ENCODE results near the gene POLQ. TPM values are rescaled to one million over a fixed set of nuclear protein-coding genes. Genes with fewer than 3 reads are reported as not detected.

The POLQ gene
- total RNA-seq, 1 donor from 2014 or later: 1.3 TPM

DNA sequence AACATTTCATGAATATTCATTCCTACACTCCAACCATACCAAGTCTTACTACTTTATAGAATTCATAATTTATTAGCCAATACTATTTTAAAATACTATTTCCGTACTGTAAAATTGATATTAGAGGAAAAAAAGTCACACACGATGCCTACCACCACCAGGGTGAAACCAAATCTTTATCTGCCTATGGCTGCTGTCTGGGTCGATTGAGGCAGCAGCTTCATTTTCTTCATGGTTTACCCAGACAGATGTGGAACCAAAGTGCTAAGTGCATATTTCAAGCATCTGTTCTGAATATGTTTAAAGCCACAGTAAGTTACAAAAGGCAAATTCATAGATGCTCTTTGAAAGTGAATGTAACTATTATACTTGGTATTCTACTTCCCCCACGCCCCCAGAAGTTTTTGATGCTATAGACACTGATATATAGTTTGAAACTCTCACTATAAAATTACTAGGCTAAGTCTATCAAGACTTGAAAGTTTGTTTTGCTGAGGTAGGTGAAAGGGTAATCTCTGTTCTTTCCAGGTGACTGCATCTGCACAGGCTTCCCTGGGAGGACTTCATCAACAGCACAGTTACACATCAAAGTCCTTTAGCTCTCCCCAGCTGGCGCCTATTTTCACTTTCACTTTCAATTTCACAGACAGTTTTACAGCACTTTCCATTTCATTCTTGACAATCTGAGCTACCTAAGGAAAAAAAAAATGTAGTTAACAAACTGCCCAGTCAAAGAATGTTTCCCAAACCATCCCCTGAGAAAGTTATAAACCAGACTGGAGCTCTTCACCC is 113.9 kb downstream of the POLQ start:
- H3K27me3 ChIP-seq (ENCODE audit: insufficient read depth, low read length): no peaks in the 10 kb centered on the region
- peaks cover 3% of the 10 kb centered on the region for H3K36me3 ChIP-seq (ENCODE audit: insufficient read depth, low read length)
- peak overlapping the region; percentile 45 for H2AFZ ChIP-seq (ENCODE audit: low read depth, low read length)
- Mint-ChIP-seq H3K27ac (ENCODE audit: unreplicated experiment) (no peak overlapping the region), H3K4me3 (ENCODE audit: unreplicated experiment) (no peak overlapping the region), H3K9me3 (ENCODE audit: unreplicated experiment) (no peaks in the 10 kb centered on the region), H3K36me3 (ENCODE audit: low read depth, unreplicated experiment) (no peaks in the 10 kb centered on the region), H3K4me1 (ENCODE audit: low read depth, unreplicated experiment) (peaks cover 4% of the 10 kb centered on the region), H3K27me3 (ENCODE audit: low read depth, unreplicated experiment) (no peaks in the 10 kb centered on the region)
- no peak for TF ChIP-seq EZH2 (IDR thresholded peaks at IDR 0.05; ENCODE audit: insufficient read depth, low read length)
- TF ChIP-seq, protein P1, sequence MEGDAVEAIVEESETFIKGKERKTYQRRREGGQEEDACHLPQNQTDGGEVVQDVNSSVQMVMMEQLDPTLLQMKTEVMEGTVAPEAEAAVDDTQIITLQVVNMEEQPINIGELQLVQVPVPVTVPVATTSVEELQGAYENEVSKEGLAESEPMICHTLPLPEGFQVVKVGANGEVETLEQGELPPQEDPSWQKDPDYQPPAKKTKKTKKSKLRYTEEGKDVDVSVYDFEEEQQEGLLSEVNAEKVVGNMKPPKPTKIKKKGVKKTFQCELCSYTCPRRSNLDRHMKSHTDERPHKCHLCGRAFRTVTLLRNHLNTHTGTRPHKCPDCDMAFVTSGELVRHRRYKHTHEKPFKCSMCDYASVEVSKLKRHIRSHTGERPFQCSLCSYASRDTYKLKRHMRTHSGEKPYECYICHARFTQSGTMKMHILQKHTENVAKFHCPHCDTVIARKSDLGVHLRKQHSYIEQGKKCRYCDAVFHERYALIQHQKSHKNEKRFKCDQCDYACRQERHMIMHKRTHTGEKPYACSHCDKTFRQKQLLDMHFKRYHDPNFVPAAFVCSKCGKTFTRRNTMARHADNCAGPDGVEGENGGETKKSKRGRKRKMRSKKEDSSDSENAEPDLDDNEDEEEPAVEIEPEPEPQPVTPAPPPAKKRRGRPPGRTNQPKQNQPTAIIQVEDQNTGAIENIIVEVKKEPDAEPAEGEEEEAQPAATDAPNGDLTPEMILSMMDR (IDR thresholded peaks at IDR 0.05; ENCODE audit: insufficient read depth, low read depth, low read length): no peak
- no peak overlapping the region for H3K4me3 ChIP-seq (ENCODE audit: insufficient read depth, low read depth, low read length)
- FAIRE-seq (no peak), DNase-seq (ENCODE audit: low read depth) (peak; percentile 29)
- no peaks in the 10 kb centered on the region for H4K20me1 ChIP-seq (ENCODE audit: insufficient read depth, low read length)
- peak overlapping the region; percentile 57 for H3K4me2 ChIP-seq (ENCODE audit: low read length)
- H3K9ac ChIP-seq (ENCODE audit: low read length): no peak overlapping the region
- H3K79me2 ChIP-seq (ENCODE audit: insufficient read depth, low read length): no peaks in the 10 kb centered on the region
- H3K9me3 ChIP-seq (ENCODE audit: insufficient read depth, low read depth, low read length): no peaks in the 10 kb centered on the region
- no peak overlapping the region for H3K27ac ChIP-seq (ENCODE audit: low read depth, low read length)
- H3K4me1 ChIP-seq (ENCODE audit: insufficient read depth, low read length): no peaks in the 10 kb centered on the region

DNA sequence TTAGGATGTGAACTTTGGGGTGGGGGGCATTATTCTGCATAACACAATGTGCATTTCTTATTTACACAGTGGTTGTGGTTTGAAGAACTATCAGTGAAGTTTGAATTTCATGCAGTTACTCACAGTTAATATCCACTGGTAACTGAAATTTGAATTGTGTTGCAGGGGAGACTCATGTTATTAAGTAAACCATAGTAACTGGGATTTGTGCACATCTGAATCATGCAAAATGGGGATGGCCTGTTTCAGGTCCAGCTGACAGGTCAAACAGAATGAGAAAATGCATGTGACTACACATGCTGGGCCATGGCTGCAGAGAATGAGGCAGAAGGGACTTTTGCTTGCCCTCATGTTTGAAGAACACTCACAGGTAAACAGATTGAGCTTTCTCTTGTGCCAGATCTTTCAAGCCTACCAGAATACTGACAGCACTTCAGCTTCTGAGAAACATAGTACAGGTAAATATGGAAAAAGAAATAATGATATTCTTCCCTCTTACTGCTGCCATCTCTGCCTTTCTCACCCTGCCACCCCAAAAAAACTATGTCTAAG is 115.0 kb downstream of the POLQ start:
- no peak for DNase-seq (ENCODE audit: low read depth)
- no peaks in the 10 kb centered on the region for H3K27me3 ChIP-seq (ENCODE audit: insufficient read depth, low read length)
- no peak overlapping the region for H3K4me3 Mint-ChIP-seq (ENCODE audit: unreplicated experiment)
- no peak overlapping the region for H3K27ac Mint-ChIP-seq (ENCODE audit: unreplicated experiment)
- no peaks in the 10 kb centered on the region for H3K36me3 Mint-ChIP-seq (ENCODE audit: low read depth, unreplicated experiment)
- no peaks in the 10 kb centered on the region for H3K9me3 Mint-ChIP-seq (ENCODE audit: unreplicated experiment)
- H3K4me1 ChIP-seq (ENCODE audit: insufficient read depth, low read length): no peaks in the 10 kb centered on the region
- no peak overlapping the region for H3K27ac ChIP-seq (ENCODE audit: low read depth, low read length)
- no peaks in the 10 kb centered on the region for H3K27me3 Mint-ChIP-seq (ENCODE audit: low read depth, unreplicated experiment)
- peaks cover 3% of the 10 kb centered on the region for H3K36me3 ChIP-seq (ENCODE audit: insufficient read depth, low read length)
- no peak for TF ChIP-seq EZH2 (IDR thresholded peaks at IDR 0.05; ENCODE audit: insufficient read depth, low read length)
- TF ChIP-seq, protein P1 (IDR thresholded peaks at IDR 0.05; ENCODE audit: insufficient read depth, low read depth, low read length): no peak
- no peak overlapping the region for H3K4me2 ChIP-seq (ENCODE audit: low read length)
- no peaks in the 10 kb centered on the region for H4K20me1 ChIP-seq (ENCODE audit: insufficient read depth, low read length)
- H2AFZ ChIP-seq (ENCODE audit: low read depth, low read length): no peak overlapping the region
- peaks cover 4% of the 10 kb centered on the region for H3K4me1 Mint-ChIP-seq (ENCODE audit: low read depth, unreplicated experiment)
- no peaks in the 10 kb centered on the region for H3K79me2 ChIP-seq (ENCODE audit: insufficient read depth, low read length)
- FAIRE-seq: no peak
- no peaks in the 10 kb centered on the region for H3K9me3 ChIP-seq (ENCODE audit: insufficient read depth, low read depth, low read length)
- no peak overlapping the region for H3K4me3 ChIP-seq (ENCODE audit: insufficient read depth, low read depth, low read length)
- no peak overlapping the region for H3K9ac ChIP-seq (ENCODE audit: low read length)

DNA sequence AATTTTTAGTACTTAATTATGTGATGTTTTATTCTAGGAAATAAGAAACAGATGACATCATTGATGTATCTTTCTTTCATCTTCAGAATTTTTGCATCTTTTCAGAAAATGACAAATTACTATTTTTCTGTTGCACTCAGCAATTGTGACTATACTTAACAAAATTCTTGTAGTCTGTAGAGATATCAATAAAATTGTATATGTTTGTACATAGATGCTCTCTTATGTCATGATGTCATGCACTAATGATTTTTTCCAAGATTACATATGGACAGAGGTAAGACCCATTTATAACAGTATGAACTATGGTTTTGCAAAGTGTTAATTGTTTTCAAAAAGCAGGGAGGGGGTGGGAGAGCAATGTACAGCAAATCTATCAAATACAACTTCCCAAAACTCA is 121.2 kb downstream of the POLQ start:
- Histone ChIP-seq H3K4me1 (ENCODE audit: insufficient read depth, low read length) (no peaks in the 10 kb centered on the region), H2AFZ (ENCODE audit: low read depth, low read length) (no peak overlapping the region), H3K27ac (ENCODE audit: low read depth, low read length) (no peak overlapping the region), H4K20me1 (ENCODE audit: insufficient read depth, low read length) (no peaks in the 10 kb centered on the region), H3K27me3 (ENCODE audit: insufficient read depth, low read length) (no peaks in the 10 kb centered on the region), H3K4me2 (ENCODE audit: low read length) (no peak overlapping the region), H3K9ac (ENCODE audit: low read length) (no peak overlapping the region), H3K79me2 (ENCODE audit: insufficient read depth, low read length) (no peaks in the 10 kb centered on the region), H3K4me3 (ENCODE audit: insufficient read depth, low read depth, low read length) (no peak overlapping the region), H3K36me3 (ENCODE audit: insufficient read depth, low read length) (no peaks in the 10 kb centered on the region), H3K9me3 (ENCODE audit: insufficient read depth, low read depth, low read length) (no peaks in the 10 kb centered on the region)
- FAIRE-seq: no peak
- no peaks in the 10 kb centered on the region for H3K9me3 Mint-ChIP-seq (ENCODE audit: unreplicated experiment)
- H3K27me3 Mint-ChIP-seq (ENCODE audit: low read depth, unreplicated experiment): no peaks in the 10 kb centered on the region
- TF ChIP-seq, protein P1 (IDR thresholded peaks at IDR 0.05; ENCODE audit: insufficient read depth, low read depth, low read length): no peak
- no peak for TF ChIP-seq EZH2 (IDR thresholded peaks at IDR 0.05; ENCODE audit: insufficient read depth, low read length)
- no peaks in the 10 kb centered on the region for H3K4me1 Mint-ChIP-seq (ENCODE audit: low read depth, unreplicated experiment)
- no peaks in the 10 kb centered on the region for H3K36me3 Mint-ChIP-seq (ENCODE audit: low read depth, unreplicated experiment)
- no peak overlapping the region for H3K4me3 Mint-ChIP-seq (ENCODE audit: unreplicated experiment)
- no peak overlapping the region for H3K27ac Mint-ChIP-seq (ENCODE audit: unreplicated experiment)
- DNase-seq (ENCODE audit: low read depth): no peak
